WTC11 (cell line): ENCODE measurements around the gene MGMT. TPM values are rescaled to one million over a fixed set of nuclear protein-coding genes. Genes with fewer than 3 reads are reported as not detected.

ENCODE experiments used
- ATAC-seq: fragments of 200-7000 bp; cut with Tn5 transposase; 2 replicates; pipeline ENCODE4 v1.10.0; 2021; ENCODE audit warnings: mild to moderate bottlenecking, moderate library complexity
- CTCF ChIA-PET: fragments of 300-600 bp; sonication (Branson Sonifier 250); formaldehyde crosslinking; loops from one replicate; lab custom pipeline; 2021; ENCODE audit warnings: antibody characterized with exemption; lab: Charles Lee
- POLR2A ChIA-PET: fragments of 350-600 bp; sonication (Branson Sonifier 250); formaldehyde crosslinking; loops from one replicate; lab custom pipeline; 2021; ENCODE audit warnings: antibody characterized with exemption; lab: Charles Lee
- DNase-seq: peaks from one replicate; pipeline ENCODE4 v3.0.0; 2021; ENCODE audit warnings: low spot score
- H3K27ac Mint-ChIP-seq: 2 replicates; pipeline ENCODE4 v1.8.0; 2021; ENCODE audit warnings: mixed read lengths
- H3K27me3 Mint-ChIP-seq: 2 replicates; pipeline ENCODE4 v1.8.0; 2021; ENCODE audit warnings: low read depth, mild to moderate bottlenecking, moderate library complexity, mixed read lengths
- H3K36me3 Mint-ChIP-seq: 2 replicates; pipeline ENCODE4 v1.8.0; 2021; ENCODE audit warnings: mixed read lengths
- H3K4me1 Mint-ChIP-seq: 2 replicates; pipeline ENCODE4 v1.8.0; 2022; ENCODE audit warnings: mixed read lengths
- H3K4me3 Mint-ChIP-seq: 2 replicates; pipeline ENCODE4 v1.8.0; 2021; ENCODE audit warnings: mild to moderate bottlenecking, moderate library complexity, mixed read lengths
- H3K9me3 Mint-ChIP-seq: 2 replicates; pipeline ENCODE4 v1.8.0; 2021; ENCODE audit warnings: mixed read lengths
- ETV6 ChIP-seq: sonication (generic); formaldehyde crosslinking; IDR thresholded peaks from 2 replicates; pipeline ENCODE4 v1.8.1; 2022; ENCODE audit warnings: mild to moderate bottlenecking, missing genetic modification reagents
- FOXK1 ChIP-seq: sonication (generic); formaldehyde crosslinking; IDR thresholded peaks from 2 replicates; pipeline ENCODE4 v1.8.0; 2022; ENCODE audit warnings: mild to moderate bottlenecking, moderate library complexity, missing genetic modification reagents
- FOXP1 ChIP-seq: sonication (generic); formaldehyde crosslinking; IDR thresholded peaks from 2 replicates; pipeline ENCODE4 v1.8.0; 2022; ENCODE audit warnings: missing genetic modification reagents, mild to moderate bottlenecking, moderate library complexity, borderline replicate concordance
- HMGA2 ChIP-seq: fragments of 250-450 bp; sonication (Bioruptor Pico); IDR thresholded peaks from 2 replicates; pipeline ENCODE4 v1.4.0; 2021; ENCODE audit warnings: mild to moderate bottlenecking, moderate library complexity
- NFYB ChIP-seq: sonication (generic); formaldehyde crosslinking; conservative IDR thresholded peaks from 2 replicates; pipeline ENCODE4 v1.8.0; 2022; ENCODE audit warnings: low read depth, missing genetic modification reagents
- ZNF396 ChIP-seq: fragments of 250-450 bp; sonication (Bioruptor Pico); IDR thresholded peaks from 2 replicates; pipeline ENCODE4 v1.8.0; 2021; ENCODE audit warnings: mild to moderate bottlenecking, moderate library complexity, borderline replicate concordance
- total RNA-seq: library from RNA; stranded (reverse); gene quantifications from 3 replicates; pipeline ENCODE4 v1.2.3, GENCODE V29; 2021
- TF ChIP-seq, protein P1 (sequence below): sonication (generic); formaldehyde crosslinking; IDR thresholded peaks from 2 replicates; pipeline ENCODE4 v1.8.1; 2023; ENCODE audit warnings: mild to moderate bottlenecking, missing genetic modification reagents, moderate library complexity
- TF ChIP-seq, protein P2 (sequence below): sonication (generic); formaldehyde crosslinking; IDR thresholded peaks from 2 replicates; pipeline ENCODE4 v1.8.1; 2022; ENCODE audit warnings: low read depth, missing genetic modification reagents, borderline replicate concordance
- TF ChIP-seq, protein P3 (sequence below): fragments of 250-450 bp; sonication (Bioruptor Pico); conservative IDR thresholded peaks from 2 replicates; pipeline ENCODE4 v1.9.0; 2021; ENCODE audit warnings: mild to moderate bottlenecking
- TF ChIP-seq, protein P4 (sequence below): fragments of 250-450 bp; sonication (Bioruptor Pico); IDR thresholded peaks from 2 replicates; pipeline ENCODE4 v1.9.0; 2021; ENCODE audit warnings: mild to moderate bottlenecking, borderline replicate concordance
- TF ChIP-seq, protein P5 (sequence below): sonication (generic); formaldehyde crosslinking; IDR thresholded peaks from 2 replicates; pipeline ENCODE4 v1.8.1; 2022; ENCODE audit warnings: missing genetic modification reagents, borderline replicate concordance
- TF ChIP-seq, protein P6 (sequence below): sonication (generic); formaldehyde crosslinking; IDR thresholded peaks from 2 replicates; pipeline ENCODE4 v1.8.1; 2022; ENCODE audit warnings: mild to moderate bottlenecking, missing genetic modification reagents, moderate library complexity, borderline replicate concordance
- TF ChIP-seq, protein P7 (sequence below): sonication (generic); formaldehyde crosslinking; IDR thresholded peaks from 2 replicates; pipeline ENCODE4 v1.8.0; 2023; ENCODE audit warnings: missing genetic modification reagents, mild to moderate bottlenecking, borderline replicate concordance
- TF ChIP-seq, protein P8 (sequence below): fragments of 250-450 bp; sonication (Bioruptor Pico); IDR thresholded peaks from 2 replicates; pipeline ENCODE4 v1.9.0; 2021; ENCODE audit warnings: mild to moderate bottlenecking
- TF ChIP-seq, protein P9 (sequence below): fragments of 200-600 bp; IDR thresholded peaks from 2 replicates; pipeline ENCODE4 v1.8.0; 2022; ENCODE audit warnings: antibody characterized with exemption

MGMT gene
- total RNA-seq, 1 experiment from 2014 or later: 11.8 TPM

DNA sequence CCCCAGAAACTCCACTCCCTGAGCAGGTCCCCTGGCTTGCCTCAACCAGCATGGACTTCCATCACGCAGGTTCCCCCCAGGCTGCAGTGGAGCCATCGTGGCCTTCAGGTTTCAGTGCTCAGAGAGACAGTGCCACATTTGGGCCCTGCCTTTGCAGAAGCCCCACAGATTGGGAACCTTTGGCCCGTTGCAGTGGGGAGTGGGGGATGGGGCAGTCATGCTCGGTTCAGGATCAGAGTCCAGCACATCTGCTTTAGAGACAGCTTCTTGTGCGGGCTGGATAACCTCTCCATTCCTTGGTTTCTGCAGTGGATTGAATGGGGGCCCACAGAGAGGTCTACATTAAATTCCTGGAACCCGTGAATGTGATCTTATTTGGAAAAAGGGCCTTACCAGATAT lies 313.2 kb downstream of the MGMT start:
- no peaks in the 10 kb centered on the region for H3K4me1 Mint-ChIP-seq
- ChIA-PET POLR2A (no interaction called here), CTCF (no interaction called here)
- ATAC-seq (no peak), DNase-seq (no peak)
- no peaks in the 10 kb centered on the region for H3K36me3 Mint-ChIP-seq
- H3K27ac Mint-ChIP-seq: no peak overlapping the region
- peaks cover 4% of the 10 kb centered on the region; the same call in 1 of the 2 replicates for H3K9me3 Mint-ChIP-seq
- H3K4me3 Mint-ChIP-seq: no peak overlapping the region
- H3K27me3 Mint-ChIP-seq: no peaks in the 10 kb centered on the region; the same call in 1 of the 2 replicates
- TF ChIP-seq, protein P1, sequence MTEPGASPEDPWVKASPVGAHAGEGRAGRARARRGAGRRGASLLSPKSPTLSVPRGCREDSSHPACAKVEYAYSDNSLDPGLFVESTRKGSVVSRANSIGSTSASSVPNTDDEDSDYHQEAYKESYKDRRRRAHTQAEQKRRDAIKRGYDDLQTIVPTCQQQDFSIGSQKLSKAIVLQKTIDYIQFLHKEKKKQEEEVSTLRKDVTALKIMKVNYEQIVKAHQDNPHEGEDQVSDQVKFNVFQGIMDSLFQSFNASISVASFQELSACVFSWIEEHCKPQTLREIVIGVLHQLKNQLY: no peak
- TF ChIP-seq ZNF396 (CRISPR knock-in tag): no peak
- TF ChIP-seq, protein P2, sequence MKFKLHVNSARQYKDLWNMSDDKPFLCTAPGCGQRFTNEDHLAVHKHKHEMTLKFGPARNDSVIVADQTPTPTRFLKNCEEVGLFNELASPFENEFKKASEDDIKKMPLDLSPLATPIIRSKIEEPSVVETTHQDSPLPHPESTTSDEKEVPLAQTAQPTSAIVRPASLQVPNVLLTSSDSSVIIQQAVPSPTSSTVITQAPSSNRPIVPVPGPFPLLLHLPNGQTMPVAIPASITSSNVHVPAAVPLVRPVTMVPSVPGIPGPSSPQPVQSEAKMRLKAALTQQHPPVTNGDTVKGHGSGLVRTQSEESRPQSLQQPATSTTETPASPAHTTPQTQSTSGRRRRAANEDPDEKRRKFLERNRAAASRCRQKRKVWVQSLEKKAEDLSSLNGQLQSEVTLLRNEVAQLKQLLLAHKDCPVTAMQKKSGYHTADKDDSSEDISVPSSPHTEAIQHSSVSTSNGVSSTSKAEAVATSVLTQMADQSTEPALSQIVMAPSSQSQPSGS (CRISPR knock-in tag): no peak
- TF ChIP-seq NFYB (CRISPR knock-in tag): no peak
- TF ChIP-seq, protein P3, sequence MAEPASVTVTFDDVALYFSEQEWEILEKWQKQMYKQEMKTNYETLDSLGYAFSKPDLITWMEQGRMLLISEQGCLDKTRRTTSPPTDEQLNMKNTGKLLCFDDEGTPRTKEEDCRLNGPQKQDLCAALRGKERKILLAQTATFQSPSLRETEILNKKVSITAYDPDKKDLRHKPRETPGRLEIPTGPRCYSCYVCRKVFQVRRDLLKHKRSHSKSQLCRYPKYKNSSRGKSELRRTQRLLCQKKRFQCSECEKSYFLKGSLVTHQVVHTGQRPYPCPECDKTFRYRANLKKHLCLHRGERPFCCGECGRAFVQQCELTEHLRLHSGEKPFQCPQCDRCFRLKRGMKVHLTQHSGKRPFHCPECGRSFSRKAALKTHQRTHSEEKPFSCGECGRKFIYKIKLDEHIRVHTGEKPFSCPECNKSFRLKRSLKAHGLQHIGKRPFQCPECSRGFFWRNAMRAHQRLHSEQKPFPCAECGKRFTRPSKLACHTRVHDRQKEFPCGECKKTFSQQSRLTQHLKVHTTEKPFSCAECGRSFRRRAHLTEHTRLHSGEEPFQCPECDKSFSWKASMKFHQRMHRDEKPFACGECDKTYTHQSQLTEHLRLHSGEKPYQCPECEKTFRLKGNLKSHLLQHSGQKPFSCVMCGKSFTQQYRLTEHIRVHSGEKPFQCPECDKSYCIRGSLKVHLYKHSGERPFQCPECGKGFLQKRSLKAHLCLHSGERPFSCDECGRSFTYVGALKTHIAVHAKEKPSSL: no peak
- TF ChIP-seq, protein P4, sequence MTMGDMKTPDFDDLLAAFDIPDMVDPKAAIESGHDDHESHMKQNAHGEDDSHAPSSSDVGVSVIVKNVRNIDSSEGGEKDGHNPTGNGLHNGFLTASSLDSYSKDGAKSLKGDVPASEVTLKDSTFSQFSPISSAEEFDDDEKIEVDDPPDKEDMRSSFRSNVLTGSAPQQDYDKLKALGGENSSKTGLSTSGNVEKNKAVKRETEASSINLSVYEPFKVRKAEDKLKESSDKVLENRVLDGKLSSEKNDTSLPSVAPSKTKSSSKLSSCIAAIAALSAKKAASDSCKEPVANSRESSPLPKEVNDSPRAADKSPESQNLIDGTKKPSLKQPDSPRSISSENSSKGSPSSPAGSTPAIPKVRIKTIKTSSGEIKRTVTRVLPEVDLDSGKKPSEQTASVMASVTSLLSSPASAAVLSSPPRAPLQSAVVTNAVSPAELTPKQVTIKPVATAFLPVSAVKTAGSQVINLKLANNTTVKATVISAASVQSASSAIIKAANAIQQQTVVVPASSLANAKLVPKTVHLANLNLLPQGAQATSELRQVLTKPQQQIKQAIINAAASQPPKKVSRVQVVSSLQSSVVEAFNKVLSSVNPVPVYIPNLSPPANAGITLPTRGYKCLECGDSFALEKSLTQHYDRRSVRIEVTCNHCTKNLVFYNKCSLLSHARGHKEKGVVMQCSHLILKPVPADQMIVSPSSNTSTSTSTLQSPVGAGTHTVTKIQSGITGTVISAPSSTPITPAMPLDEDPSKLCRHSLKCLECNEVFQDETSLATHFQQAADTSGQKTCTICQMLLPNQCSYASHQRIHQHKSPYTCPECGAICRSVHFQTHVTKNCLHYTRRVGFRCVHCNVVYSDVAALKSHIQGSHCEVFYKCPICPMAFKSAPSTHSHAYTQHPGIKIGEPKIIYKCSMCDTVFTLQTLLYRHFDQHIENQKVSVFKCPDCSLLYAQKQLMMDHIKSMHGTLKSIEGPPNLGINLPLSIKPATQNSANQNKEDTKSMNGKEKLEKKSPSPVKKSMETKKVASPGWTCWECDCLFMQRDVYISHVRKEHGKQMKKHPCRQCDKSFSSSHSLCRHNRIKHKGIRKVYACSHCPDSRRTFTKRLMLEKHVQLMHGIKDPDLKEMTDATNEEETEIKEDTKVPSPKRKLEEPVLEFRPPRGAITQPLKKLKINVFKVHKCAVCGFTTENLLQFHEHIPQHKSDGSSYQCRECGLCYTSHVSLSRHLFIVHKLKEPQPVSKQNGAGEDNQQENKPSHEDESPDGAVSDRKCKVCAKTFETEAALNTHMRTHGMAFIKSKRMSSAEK (CRISPR knock-in tag): no peak
- TF ChIP-seq, protein P5, sequence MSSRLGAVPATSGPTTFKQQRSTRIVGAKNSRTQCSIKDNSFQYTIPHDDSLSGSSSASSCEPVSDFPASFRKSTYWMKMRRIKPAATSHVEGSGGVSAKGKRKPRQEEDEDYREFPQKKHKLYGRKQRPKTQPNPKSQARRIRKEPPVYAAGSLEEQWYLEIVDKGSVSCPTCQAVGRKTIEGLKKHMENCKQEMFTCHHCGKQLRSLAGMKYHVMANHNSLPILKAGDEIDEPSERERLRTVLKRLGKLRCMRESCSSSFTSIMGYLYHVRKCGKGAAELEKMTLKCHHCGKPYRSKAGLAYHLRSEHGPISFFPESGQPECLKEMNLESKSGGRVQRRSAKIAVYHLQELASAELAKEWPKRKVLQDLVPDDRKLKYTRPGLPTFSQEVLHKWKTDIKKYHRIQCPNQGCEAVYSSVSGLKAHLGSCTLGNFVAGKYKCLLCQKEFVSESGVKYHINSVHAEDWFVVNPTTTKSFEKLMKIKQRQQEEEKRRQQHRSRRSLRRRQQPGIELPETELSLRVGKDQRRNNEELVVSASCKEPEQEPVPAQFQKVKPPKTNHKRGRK: no peak
- TF ChIP-seq, protein P6, sequence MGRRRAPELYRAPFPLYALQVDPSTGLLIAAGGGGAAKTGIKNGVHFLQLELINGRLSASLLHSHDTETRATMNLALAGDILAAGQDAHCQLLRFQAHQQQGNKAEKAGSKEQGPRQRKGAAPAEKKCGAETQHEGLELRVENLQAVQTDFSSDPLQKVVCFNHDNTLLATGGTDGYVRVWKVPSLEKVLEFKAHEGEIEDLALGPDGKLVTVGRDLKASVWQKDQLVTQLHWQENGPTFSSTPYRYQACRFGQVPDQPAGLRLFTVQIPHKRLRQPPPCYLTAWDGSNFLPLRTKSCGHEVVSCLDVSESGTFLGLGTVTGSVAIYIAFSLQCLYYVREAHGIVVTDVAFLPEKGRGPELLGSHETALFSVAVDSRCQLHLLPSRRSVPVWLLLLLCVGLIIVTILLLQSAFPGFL (CRISPR knock-in tag): no peak
- TF ChIP-seq FOXP1 (CRISPR knock-in tag): no peak
- no peak for TF ChIP-seq FOXK1 (CRISPR knock-in tag)
- TF ChIP-seq, protein P7, sequence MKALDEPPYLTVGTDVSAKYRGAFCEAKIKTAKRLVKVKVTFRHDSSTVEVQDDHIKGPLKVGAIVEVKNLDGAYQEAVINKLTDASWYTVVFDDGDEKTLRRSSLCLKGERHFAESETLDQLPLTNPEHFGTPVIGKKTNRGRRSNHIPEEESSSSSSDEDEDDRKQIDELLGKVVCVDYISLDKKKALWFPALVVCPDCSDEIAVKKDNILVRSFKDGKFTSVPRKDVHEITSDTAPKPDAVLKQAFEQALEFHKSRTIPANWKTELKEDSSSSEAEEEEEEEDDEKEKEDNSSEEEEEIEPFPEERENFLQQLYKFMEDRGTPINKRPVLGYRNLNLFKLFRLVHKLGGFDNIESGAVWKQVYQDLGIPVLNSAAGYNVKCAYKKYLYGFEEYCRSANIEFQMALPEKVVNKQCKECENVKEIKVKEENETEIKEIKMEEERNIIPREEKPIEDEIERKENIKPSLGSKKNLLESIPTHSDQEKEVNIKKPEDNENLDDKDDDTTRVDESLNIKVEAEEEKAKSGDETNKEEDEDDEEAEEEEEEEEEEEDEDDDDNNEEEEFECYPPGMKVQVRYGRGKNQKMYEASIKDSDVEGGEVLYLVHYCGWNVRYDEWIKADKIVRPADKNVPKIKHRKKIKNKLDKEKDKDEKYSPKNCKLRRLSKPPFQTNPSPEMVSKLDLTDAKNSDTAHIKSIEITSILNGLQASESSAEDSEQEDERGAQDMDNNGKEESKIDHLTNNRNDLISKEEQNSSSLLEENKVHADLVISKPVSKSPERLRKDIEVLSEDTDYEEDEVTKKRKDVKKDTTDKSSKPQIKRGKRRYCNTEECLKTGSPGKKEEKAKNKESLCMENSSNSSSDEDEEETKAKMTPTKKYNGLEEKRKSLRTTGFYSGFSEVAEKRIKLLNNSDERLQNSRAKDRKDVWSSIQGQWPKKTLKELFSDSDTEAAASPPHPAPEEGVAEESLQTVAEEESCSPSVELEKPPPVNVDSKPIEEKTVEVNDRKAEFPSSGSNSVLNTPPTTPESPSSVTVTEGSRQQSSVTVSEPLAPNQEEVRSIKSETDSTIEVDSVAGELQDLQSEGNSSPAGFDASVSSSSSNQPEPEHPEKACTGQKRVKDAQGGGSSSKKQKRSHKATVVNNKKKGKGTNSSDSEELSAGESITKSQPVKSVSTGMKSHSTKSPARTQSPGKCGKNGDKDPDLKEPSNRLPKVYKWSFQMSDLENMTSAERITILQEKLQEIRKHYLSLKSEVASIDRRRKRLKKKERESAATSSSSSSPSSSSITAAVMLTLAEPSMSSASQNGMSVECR (CRISPR knock-in tag): no peak
- no peak for TF ChIP-seq ETV6 (CRISPR knock-in tag)
- TF ChIP-seq, protein P8, sequence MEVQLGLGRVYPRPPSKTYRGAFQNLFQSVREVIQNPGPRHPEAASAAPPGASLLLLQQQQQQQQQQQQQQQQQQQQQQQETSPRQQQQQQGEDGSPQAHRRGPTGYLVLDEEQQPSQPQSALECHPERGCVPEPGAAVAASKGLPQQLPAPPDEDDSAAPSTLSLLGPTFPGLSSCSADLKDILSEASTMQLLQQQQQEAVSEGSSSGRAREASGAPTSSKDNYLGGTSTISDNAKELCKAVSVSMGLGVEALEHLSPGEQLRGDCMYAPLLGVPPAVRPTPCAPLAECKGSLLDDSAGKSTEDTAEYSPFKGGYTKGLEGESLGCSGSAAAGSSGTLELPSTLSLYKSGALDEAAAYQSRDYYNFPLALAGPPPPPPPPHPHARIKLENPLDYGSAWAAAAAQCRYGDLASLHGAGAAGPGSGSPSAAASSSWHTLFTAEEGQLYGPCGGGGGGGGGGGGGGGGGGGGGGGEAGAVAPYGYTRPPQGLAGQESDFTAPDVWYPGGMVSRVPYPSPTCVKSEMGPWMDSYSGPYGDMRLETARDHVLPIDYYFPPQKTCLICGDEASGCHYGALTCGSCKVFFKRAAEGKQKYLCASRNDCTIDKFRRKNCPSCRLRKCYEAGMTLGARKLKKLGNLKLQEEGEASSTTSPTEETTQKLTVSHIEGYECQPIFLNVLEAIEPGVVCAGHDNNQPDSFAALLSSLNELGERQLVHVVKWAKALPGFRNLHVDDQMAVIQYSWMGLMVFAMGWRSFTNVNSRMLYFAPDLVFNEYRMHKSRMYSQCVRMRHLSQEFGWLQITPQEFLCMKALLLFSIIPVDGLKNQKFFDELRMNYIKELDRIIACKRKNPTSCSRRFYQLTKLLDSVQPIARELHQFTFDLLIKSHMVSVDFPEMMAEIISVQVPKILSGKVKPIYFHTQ (CRISPR knock-in tag): no peak
- TF ChIP-seq, protein P9, sequence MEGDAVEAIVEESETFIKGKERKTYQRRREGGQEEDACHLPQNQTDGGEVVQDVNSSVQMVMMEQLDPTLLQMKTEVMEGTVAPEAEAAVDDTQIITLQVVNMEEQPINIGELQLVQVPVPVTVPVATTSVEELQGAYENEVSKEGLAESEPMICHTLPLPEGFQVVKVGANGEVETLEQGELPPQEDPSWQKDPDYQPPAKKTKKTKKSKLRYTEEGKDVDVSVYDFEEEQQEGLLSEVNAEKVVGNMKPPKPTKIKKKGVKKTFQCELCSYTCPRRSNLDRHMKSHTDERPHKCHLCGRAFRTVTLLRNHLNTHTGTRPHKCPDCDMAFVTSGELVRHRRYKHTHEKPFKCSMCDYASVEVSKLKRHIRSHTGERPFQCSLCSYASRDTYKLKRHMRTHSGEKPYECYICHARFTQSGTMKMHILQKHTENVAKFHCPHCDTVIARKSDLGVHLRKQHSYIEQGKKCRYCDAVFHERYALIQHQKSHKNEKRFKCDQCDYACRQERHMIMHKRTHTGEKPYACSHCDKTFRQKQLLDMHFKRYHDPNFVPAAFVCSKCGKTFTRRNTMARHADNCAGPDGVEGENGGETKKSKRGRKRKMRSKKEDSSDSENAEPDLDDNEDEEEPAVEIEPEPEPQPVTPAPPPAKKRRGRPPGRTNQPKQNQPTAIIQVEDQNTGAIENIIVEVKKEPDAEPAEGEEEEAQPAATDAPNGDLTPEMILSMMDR: no peak
- no peak for TF ChIP-seq HMGA2 (CRISPR knock-in tag)
